Body of pancreas (tissue), 4 donors: ENCODE data around the gene STAT5B. TPM values are rescaled to one million over a fixed set of nuclear protein-coding genes. Genes with fewer than 3 reads are reported as not detected.

Experiments
- ATAC-seq: fragments of 150-250 bp; one replicate; pipeline ENCODE4 v1.9.1; 2016
- DNase-seq, 4 donors: peaks; one replicate each; pipeline ENCODE4 v3.0.0-alpha.2; 2019
- H3K27ac ChIP-seq, 4 donors: fragments of 200-600 bp; sonication (generic); 1 replicate in 3 of 4; 2 replicates in 1 of 4; pipeline versions ENCODE4 v1.5.1 to v1.6.1; 2016 to 2019; ENCODE audit warnings: mild to moderate bottlenecking in 1 of 4, mixed read lengths in 1 of 4, moderate library complexity in 1 of 4
- H3K27me3 ChIP-seq, 2 donors: fragments of 200-600 bp; sonication (generic); one replicate each; pipeline ENCODE4 v1.6.0; 2016; ENCODE audit warnings: mild to moderate bottlenecking in 1 of 2
- H3K36me3 ChIP-seq, 2 donors: fragments of 200-600 bp; sonication (generic); replicated peaks in 1 of 2; 2 replicates each; pipeline ENCODE4 v1.5.1; 2016; ENCODE audit warnings: low read depth in 2 of 2; ENCODE audit not compliant: insufficient read depth in 1 of 2
- H3K4me1 ChIP-seq: fragments of 200-600 bp; sonication (generic); one replicate; pipeline ENCODE4 v1.6.0; 2016
- H3K4me3 ChIP-seq, 2 donors: fragments of 200-600 bp; sonication (generic); 1 replicate in 1 of 2; 2 replicates in 1 of 2; pipeline ENCODE4 v1.5.1; 2016 to 2019
- H3K9me3 ChIP-seq, 3 donors: fragments of 200-600 bp; sonication (generic); 1 replicate in 2 of 3; 2 replicates in 1 of 3; pipeline ENCODE4 v1.5.1; 2016
- POLR2A ChIP-seq, 3 donors: fragments of 450-650 bp; IDR thresholded peaks; one replicate each; pipeline ENCODE4 v1.6.1; 2016; ENCODE audit warnings: antibody characterized with exemption in 3 of 3, mild to moderate bottlenecking in 2 of 3
- WGBS, 2 donors: methylation state at CpG; one replicate each; pipeline ENCODE4 v1.1.5; 2017; 5-methylcytosine and 5-hydroxymethylcytosine counted together
- intact Hi-C: fragments of 100-400 bp; cut with DNase I; formaldehyde crosslinking; loops from one replicate; pipeline ENCODE4 v1.15.1; 2023
- total RNA-seq, 2 donors: library from RNA; depleted of rRNA; stranded (reverse); fragments of >200 nt; gene quantifications; one replicate each; pipeline ENCODE4 v1.1.0, GENCODE V29; 2016
- TF ChIP-seq, protein P1 (sequence below), 7 experiments: fragments of 450-650 bp in 4 of 7; fragments of 200-600 bp in 3 of 7; sonication (generic) in 3 of 7; IDR thresholded peaks; one replicate each; pipeline ENCODE4 v1.5.1; 2016 to 2019; ENCODE audit warnings: antibody characterized with exemption in 7 of 7

Gene STAT5B
- total RNA-seq, 2 donors from 2014 or later: 35.3 TPM

DNA sequence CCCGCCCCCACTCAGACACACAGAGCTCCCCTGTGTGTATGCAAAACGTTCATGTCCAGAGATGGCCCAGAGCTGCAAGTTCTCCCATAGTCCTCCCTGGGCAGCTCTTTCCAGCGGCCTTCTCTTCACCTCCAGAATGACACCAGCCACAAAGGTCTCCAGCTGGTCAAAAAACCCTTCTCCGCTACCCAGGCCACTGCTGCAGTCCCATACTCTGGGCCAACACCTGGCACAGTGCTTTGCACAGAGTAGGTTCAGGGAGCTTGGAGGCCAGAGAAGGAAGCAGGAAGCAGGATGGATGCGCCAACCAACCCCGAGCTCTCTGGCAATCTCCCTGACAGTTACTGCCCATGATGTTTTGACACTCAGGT, 1.1 kb upstream of the STAT5B start:
- intact Hi-C loops: no loop called here
- no peak overlapping the region for H3K4me3 ChIP-seq

DNA sequence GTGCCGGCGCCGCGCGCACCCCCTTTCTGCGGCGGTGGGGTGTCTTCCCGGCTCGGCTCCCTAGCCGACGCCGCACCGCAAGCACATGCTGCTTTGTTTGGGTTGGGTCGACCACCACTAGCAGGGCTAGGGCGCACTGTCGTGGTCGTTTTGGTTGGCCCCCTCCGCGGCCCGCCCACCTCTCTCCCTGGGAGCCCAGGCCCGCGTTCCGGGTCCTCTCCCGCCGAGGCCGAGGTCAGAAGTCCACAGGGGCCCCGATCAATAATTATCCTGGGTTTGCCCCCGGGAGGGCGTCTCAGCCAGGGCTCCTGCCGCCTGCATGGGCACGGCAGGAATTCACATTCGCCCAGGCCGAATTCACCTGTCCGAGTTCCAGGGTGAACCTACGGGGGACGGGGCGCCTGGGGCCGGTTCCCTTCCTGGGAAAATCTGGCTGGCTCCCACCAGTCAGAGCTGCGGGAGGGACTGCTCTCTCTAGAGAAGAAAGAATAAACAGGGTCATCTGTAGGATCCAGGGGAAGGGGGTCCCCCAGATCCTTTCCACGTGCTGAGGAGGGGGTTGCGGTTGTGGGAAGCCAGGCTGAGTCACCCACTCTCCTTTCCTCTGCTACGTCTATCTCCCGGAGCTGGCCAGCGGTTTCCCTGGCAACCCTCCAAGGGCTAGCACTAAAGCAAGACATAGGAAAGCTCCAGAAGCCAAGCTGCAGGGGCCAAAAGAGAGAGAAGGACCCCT, 584 bp upstream of the STAT5B start:
- H3K4me1 ChIP-seq: peaks cover 26% of the 10 kb centered on the region
- peak in 2 of 3 donors; percentile 16 to 35 for TF ChIP-seq POLR2A (IDR thresholded peaks at IDR 0.05)
- TF ChIP-seq, protein P1, sequence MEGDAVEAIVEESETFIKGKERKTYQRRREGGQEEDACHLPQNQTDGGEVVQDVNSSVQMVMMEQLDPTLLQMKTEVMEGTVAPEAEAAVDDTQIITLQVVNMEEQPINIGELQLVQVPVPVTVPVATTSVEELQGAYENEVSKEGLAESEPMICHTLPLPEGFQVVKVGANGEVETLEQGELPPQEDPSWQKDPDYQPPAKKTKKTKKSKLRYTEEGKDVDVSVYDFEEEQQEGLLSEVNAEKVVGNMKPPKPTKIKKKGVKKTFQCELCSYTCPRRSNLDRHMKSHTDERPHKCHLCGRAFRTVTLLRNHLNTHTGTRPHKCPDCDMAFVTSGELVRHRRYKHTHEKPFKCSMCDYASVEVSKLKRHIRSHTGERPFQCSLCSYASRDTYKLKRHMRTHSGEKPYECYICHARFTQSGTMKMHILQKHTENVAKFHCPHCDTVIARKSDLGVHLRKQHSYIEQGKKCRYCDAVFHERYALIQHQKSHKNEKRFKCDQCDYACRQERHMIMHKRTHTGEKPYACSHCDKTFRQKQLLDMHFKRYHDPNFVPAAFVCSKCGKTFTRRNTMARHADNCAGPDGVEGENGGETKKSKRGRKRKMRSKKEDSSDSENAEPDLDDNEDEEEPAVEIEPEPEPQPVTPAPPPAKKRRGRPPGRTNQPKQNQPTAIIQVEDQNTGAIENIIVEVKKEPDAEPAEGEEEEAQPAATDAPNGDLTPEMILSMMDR (IDR thresholded peaks at IDR 0.05): peak in 1 of 7 experiments; percentile 0
- intact Hi-C loops: no loop called here
- no peaks in the 10 kb centered on the region for H3K36me3 ChIP-seq
- no peaks in the 10 kb centered on the region for H3K27me3 ChIP-seq
- peak overlapping the region; percentile 32 to 44 for H3K4me3 ChIP-seq
- DNase-seq (peak; percentile 70 to 85 (median 82)), ATAC-seq (peak; percentile 39)
- 0% methylated on average over 4 to 44 of the region's 44 CpGs for WGBS, 2 donors
- H3K27ac ChIP-seq: peak overlapping the region; percentile 55 to 93 (median 90)
- H3K9me3 ChIP-seq: no peaks in the 10 kb centered on the region

More for the DNA sequence above, 1.1 kb upstream of the STAT5B start:
- 55 to 63% methylated on average over 6 of the region's 6 CpGs for WGBS, 2 donors
- Histone ChIP-seq H3K36me3 (no peaks in the 10 kb centered on the region), H3K4me1 (peaks cover 27% of the 10 kb centered on the region), H3K9me3 (no peaks in the 10 kb centered on the region), H3K27ac (peak overlapping the region in 3 of 4 donors; percentile 89 to 93 (median 90)), H3K27me3 (no peaks in the 10 kb centered on the region)
- ATAC-seq: peak; percentile 2
- DNase-seq: peak in 1 of 4 donors; percentile 17
- no peak for TF ChIP-seq POLR2A (IDR thresholded peaks at IDR 0.05)
- TF ChIP-seq, protein P1 (IDR thresholded peaks at IDR 0.05): no peak

DNA sequence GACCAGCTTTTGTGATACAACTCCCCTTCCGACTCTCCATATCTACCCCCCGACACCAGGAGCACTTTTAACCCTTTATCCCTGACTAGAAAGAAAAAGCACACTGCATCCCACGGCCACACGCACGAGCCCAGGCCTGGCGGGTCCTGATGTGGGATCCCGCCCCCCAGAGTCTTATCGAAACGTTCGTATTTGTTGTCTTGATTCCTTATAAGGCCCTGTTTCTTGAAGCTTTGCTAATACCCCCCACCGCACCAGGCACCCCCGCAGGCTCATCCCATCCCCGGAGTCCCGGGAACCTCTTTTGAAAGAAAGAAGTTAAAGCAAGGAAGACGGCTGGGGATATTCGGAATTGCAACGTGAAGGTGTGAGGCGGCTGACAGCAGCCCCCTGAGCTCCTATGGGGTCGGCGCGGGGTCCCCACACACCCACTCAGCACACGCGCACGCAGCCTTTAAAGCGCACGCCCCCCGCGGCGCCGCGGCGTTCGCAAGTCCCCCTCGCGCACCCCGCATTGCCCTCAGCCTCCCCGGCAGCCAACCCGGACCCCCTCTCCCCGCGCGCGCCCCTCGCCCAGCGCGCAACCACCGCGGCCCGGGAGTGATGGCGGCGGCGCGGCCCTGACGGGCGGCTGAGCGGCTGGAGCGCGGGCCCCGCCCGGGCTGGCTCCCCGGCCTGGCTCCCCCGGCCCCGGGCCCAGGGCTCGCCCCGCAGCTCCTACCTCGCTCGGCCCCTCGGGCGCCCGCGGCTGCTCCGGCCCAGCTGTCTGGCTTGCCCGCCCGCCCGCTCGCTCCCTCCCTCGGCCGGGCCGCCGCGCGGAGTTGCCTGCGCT, 448 bp downstream of the STAT5B start:
- Histone ChIP-seq H3K36me3 (no peaks in the 10 kb centered on the region), H3K4me3 (peak overlapping the region; percentile 69 to 77), H3K27ac (peak overlapping the region; percentile 45 to 90 (median 72)), H3K9me3 (no peaks in the 10 kb centered on the region), H3K27me3 (no peaks in the 10 kb centered on the region), H3K4me1 (peaks cover 23% of the 10 kb centered on the region)
- ATAC-seq (peak; percentile 60), DNase-seq (no peak)
- 0 to 1% methylated on average over 25 to 65 of the region's 82 CpGs for WGBS, 2 donors
- intact Hi-C loops: no loop called here
- no peak for TF ChIP-seq POLR2A (IDR thresholded peaks at IDR 0.05)
- TF ChIP-seq, protein P1 (IDR thresholded peaks at IDR 0.05): no peak

DNA sequence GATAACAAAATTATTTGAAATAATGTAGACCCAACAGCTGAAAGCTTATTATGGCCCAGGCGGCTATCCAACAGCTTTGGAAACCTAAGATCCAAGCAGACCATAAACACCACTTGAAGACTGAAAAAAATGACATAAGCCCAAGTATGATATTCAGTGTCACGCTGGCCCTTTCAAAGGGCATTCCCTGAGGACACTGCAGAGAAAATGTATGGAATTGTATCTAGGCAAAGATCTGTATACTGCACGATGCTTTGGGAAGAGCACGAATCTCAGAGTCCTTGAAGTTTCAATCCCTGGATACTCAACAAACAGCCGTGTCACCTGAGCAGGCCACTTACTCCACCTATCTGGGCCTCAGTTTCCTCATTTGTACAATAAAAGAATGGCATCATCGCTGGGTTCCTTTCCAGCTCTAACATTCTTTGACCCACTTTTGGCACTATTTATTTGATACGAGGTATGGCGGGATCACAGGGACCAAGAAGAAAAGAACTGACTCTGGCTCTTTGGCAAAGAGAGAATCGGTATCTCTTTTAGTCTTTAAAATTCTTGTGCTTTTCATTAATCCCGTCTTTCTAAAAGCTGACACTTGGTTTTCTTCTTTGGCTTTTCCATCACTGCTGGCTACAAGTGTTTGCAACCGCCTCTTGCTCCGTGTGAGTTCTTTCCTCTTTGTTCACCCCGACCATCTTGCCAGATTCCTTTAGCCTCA, 1.2 kb downstream of the STAT5B start:
- no peak for DNase-seq
- no peak for ATAC-seq
- intact Hi-C loops: no loop called here
- peak overlapping the region in 1 of 2 donors; percentile 77 for H3K4me3 ChIP-seq
- 28 to 30% methylated on average over 13 of the region's 13 CpGs for WGBS, 2 donors
- no peaks in the 10 kb centered on the region for H3K36me3 ChIP-seq
- peak overlapping the region in 1 of 4 donors; percentile 89 for H3K27ac ChIP-seq
- H3K9me3 ChIP-seq: no peaks in the 10 kb centered on the region
- TF ChIP-seq POLR2A (IDR thresholded peaks at IDR 0.05): no peak
- TF ChIP-seq, protein P1 (IDR thresholded peaks at IDR 0.05): no peak
- no peaks in the 10 kb centered on the region for H3K27me3 ChIP-seq
- H3K4me1 ChIP-seq: peaks cover 25% of the 10 kb centered on the region
